Smooth muscle cell (in vitro differentiated cells): ENCODE measurements around the gene USO1. TPM values are rescaled to one million over a fixed set of nuclear protein-coding genes. Genes with fewer than 3 reads are reported as not detected.
"Not testable (repeated sequence)": the region's sequence is repeated elsewhere in the genome, so short reads cannot be mapped to it uniquely, and the experiment has no call there.

Experiments
- DNase-seq: peaks from one replicate; lab custom pipeline; 2025; ENCODE audit not compliant: unreplicated experiment; lab: John Stamatoyannopoulos, UW
- H2AFZ ChIP-seq: fragments of 200-600 bp; sonication (generic); 2 replicates; pipeline ENCODE4 v1.6.0; 2016; ENCODE audit warnings: antibody characterized with exemption, low read depth, mild to moderate bottlenecking
- H3F3A ChIP-seq: fragments of 200-600 bp; sonication (generic); 2 replicates; pipeline ENCODE4 v1.6.0; 2017; ENCODE audit warnings: antibody characterized with exemption, low read depth
- H3K27ac ChIP-seq: fragments of 200-600 bp; sonication (generic); 2 replicates; pipeline ENCODE4 v1.5.1; 2016; ENCODE audit warnings: low read depth, mild to moderate bottlenecking
- H3K27me3 ChIP-seq: fragments of 200-600 bp; sonication (generic); 2 replicates; pipeline ENCODE4 v1.6.1; 2016; ENCODE audit warnings: low read depth, mild to moderate bottlenecking
- H3K36me3 ChIP-seq: fragments of 200-600 bp; sonication (generic); 2 replicates; pipeline ENCODE4 v1.5.1; 2016; ENCODE audit warnings: low read depth
- H3K4me1 ChIP-seq: fragments of 200-600 bp; sonication (generic); 2 replicates; pipeline ENCODE4 v1.5.1; 2016; ENCODE audit warnings: low read depth
- H3K4me2 ChIP-seq: fragments of 200-600 bp; sonication (generic); 2 replicates; pipeline ENCODE4 v1.6.0; 2016; ENCODE audit warnings: mild to moderate bottlenecking
- H3K4me3 ChIP-seq: fragments of 200-600 bp; sonication (generic); 2 replicates; pipeline ENCODE4 v1.5.1; 2016; ENCODE audit warnings: mild to moderate bottlenecking
- H3K79me2 ChIP-seq: fragments of 200-600 bp; sonication (generic); 2 replicates; pipeline ENCODE4 v1.6.0; 2016; ENCODE audit warnings: low read depth, mild to moderate bottlenecking
- H3K9ac ChIP-seq: fragments of 200-600 bp; sonication (generic); 2 replicates; pipeline ENCODE4 v1.6.0; 2016; ENCODE audit warnings: low read depth
- H3K9me3 ChIP-seq: fragments of 200-600 bp; sonication (generic); replicated peaks from 2 replicates; pipeline ENCODE4 v1.5.1; 2016; ENCODE audit warnings: low read depth
- H4K20me1 ChIP-seq: fragments of 200-600 bp; sonication (generic); 2 replicates; pipeline ENCODE4 v1.6.0; 2016; ENCODE audit warnings: low read depth
- CTCF ChIP-seq: fragments of 200-600 bp; sonication (generic); IDR thresholded peaks from 2 replicates; pipeline ENCODE4 v1.5.1; 2017; ENCODE audit warnings: borderline replicate concordance, mild to moderate bottlenecking, antibody characterized with exemption; ENCODE audit not compliant: insufficient read depth, poor library complexity, severe bottlenecking
- WGBS: methylation state at CpG from one replicate; pipeline ENCODE4 v1.1.7; 2016; ENCODE audit warnings: low lambda C conversion rate; 5-methylcytosine and 5-hydroxymethylcytosine counted together
- polyA plus RNA-seq: library from polyadenylated mRNA; unstranded; fragments of >200 nt; fragmentation: Nextera tagmentation; extraction: Ambion mirVana; gene quantifications from 2 replicates; pipeline ENCODE4 v1.2.1, GENCODE V29; 2016
- total RNA-seq: library from RNA; depleted of rRNA; stranded (reverse); fragments of >200 nt; gene quantifications from 2 replicates; pipeline ENCODE4 v1.2.3, GENCODE V29; 2014

Gene USO1
- total and polyA plus RNA-seq, 2 experiments from 2014 or later, result 50.4 to 94.6 TPM

- DNase-seq, result no peak
- Histone ChIP-seq H3K36me3 (no peaks in the 10 kb centered on the region), H3K9ac (no peak overlapping the region), H3K27me3 (no peaks in the 10 kb centered on the region), H3K27ac (no peak overlapping the region), H4K20me1 (no peaks in the 10 kb centered on the region), H3K4me2 (no peak overlapping the region), H3K4me3 (no peak overlapping the region), H3K9me3 (no peaks in the 10 kb centered on the region), H3F3A (peaks cover 3% of the 10 kb centered on the region), H2AFZ (no peak overlapping the region), H3K4me1 (no peaks in the 10 kb centered on the region), H3K79me2 (no peaks in the 10 kb centered on the region)
- 92% methylated on average over 4 of the region's 4 CpGs for WGBS
- no peak for TF ChIP-seq CTCF
Measured at GRCh38 chr4:75714011-75714410, 10.4 kb upstream of the USO1 start.

- DNase-seq, result no peak
- 91% methylated on average over 1 of the region's 1 CpG for WGBS
- Histone ChIP-seq H3K9ac (no peak overlapping the region), H3K4me3 (no peak overlapping the region), H2AFZ (no peak overlapping the region), H3F3A (peaks cover 3% of the 10 kb centered on the region), H3K27me3 (no peaks in the 10 kb centered on the region), H3K79me2 (no peaks in the 10 kb centered on the region), H3K4me2 (peak overlapping the region; percentile 25), H3K9me3 (no peaks in the 10 kb centered on the region), H4K20me1 (no peaks in the 10 kb centered on the region), H3K27ac (peak overlapping the region; percentile 26), H3K36me3 (no peaks in the 10 kb centered on the region), H3K4me1 (no peaks in the 10 kb centered on the region)
- no peak for TF ChIP-seq CTCF
Measured at GRCh38 chr4:75714704-75715103, 9.7 kb upstream of the USO1 start.

- H3K4me1 ChIP-seq, result no peaks in the 10 kb centered on the region
- peaks cover 3% of the 10 kb centered on the region for H3F3A ChIP-seq
- 53% methylated on average over 4 of the region's 4 CpGs for WGBS
- H3K4me3 ChIP-seq, result no peak overlapping the region
- H3K9ac ChIP-seq, result no peak overlapping the region
- no peaks in the 10 kb centered on the region for H3K79me2 ChIP-seq
- H3K9me3 ChIP-seq, result no peaks in the 10 kb centered on the region
- no peaks in the 10 kb centered on the region for H3K36me3 ChIP-seq
- TF ChIP-seq CTCF, result no peak
- H3K27ac ChIP-seq, result peak overlapping the region; percentile 26
- H2AFZ ChIP-seq, result no peak overlapping the region
- H3K4me2 ChIP-seq, result peak overlapping the region; percentile 25
- H3K27me3 ChIP-seq, result no peaks in the 10 kb centered on the region
- no peak for DNase-seq
- no peaks in the 10 kb centered on the region for H4K20me1 ChIP-seq
Measured at GRCh38 chr4:75715105-75715799, 9.1 kb upstream of the USO1 start.

GRCh38 chr4:75716054-75716453, 8.3 kb upstream of the USO1 start:
- H2AFZ ChIP-seq, H3F3A ChIP-seq, H3K4me3 ChIP-seq, H3K79me2 ChIP-seq, H3K4me1 ChIP-seq, H3K9me3 ChIP-seq, H3K36me3 ChIP-seq, H3K9ac ChIP-seq, DNase-seq, H3K27me3 ChIP-seq, H3K4me2 ChIP-seq, H4K20me1 ChIP-seq: not testable (repeated sequence)
- WGBS, result 89% methylated on average over 3 of the region's 3 CpGs
- peak overlapping the region; percentile 26 for H3K27ac ChIP-seq
